SH-SY5Y (cell line): ENCODE measurements around the gene BMPR1A.

Experiments
- GATA2 ChIP-seq: IDR thresholded peaks from 2 replicates; pipeline ENCODE4 v1.6.1; 2011; ENCODE audit warnings: mild to moderate bottlenecking, low read depth, low read length
- GATA3 ChIP-seq: IDR thresholded peaks from 2 replicates; pipeline ENCODE4 v1.6.1; 2011; ENCODE audit warnings: low read depth, mild to moderate bottlenecking, low read length, moderate library complexity

DNA sequence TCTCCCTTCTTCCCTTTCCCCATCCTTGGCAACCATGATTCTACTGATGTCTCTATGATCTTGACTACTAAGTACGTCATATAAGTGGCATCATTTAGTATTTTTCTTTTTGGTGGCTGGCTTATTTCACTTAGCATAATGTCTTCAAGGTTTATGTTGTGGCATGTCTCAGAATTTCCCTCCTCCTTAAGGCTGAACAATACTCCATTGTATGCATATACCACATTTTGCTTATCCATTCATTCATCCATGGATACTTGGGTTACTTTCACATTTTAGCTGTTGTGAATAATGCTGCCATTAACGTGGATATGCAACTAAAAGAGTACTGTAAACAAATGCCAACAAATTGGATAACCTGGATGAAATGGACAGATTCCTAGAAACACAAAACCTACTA lies 60.8 kb downstream of the BMPR1A start:
- no peak for TF ChIP-seq GATA2
- no peak for TF ChIP-seq GATA3
